GM19239 (cell line): Measurements from ENCODE around the gene PRDM16.

Source experiments
- DNase-seq: peaks from one replicate; pipeline ENCODE4 v3.0.0; 2011; ENCODE audit warnings: low spot score; ENCODE audit not compliant: insufficient read length
- FAIRE-seq: peaks from 2 replicates; lab custom pipeline; 2011; peaks lifted over from hg19 to GRCh38; lab: Jason Lieb, UNC

PRDM16 gene

GRCh38 chr1:3320246-3321152, 251.5 kb downstream of the PRDM16 start:
- FAIRE-seq (no peak), DNase-seq (no peak)

GRCh38 chr1:3321559-3322449, 252.8 kb downstream of the PRDM16 start:
- FAIRE-seq, result no peak
- DNase-seq, result no peak

GRCh38 chr1:3322450-3323020, 253.5 kb downstream of the PRDM16 start:
- no peak for FAIRE-seq
- no peak for DNase-seq

- DNase-seq, result no peak
- no peak for FAIRE-seq
Measured at GRCh38 chr1:3323021-3323795, 254.2 kb downstream of the PRDM16 start.

GRCh38 chr1:3323796-3324703, 255.0 kb downstream of the PRDM16 start:
- FAIRE-seq (no peak), DNase-seq (no peak)

- DNase-seq (no peak), FAIRE-seq (no peak)
Measured at GRCh38 chr1:3324704-3325535, 255.9 kb downstream of the PRDM16 start.

- FAIRE-seq, result no peak
- no peak for DNase-seq
Measured at GRCh38 chr1:3326516-3327388, 257.7 kb downstream of the PRDM16 start.

GRCh38 chr1:3327389-3327702, 258.3 kb downstream of the PRDM16 start:
- DNase-seq, result no peak
- no peak for FAIRE-seq

- no peak for DNase-seq
- no peak for FAIRE-seq
Measured at GRCh38 chr1:3327936-3328590, 259.1 kb downstream of the PRDM16 start.

GRCh38 chr1:3329640-3330281, 260.8 kb downstream of the PRDM16 start:
- FAIRE-seq, result no peak
- no peak for DNase-seq

- DNase-seq, result no peak
Measured at GRCh38 chr1:3330771-3331245, 261.8 kb downstream of the PRDM16 start.

GRCh38 chr1:3331564-3331963, 262.6 kb downstream of the PRDM16 start:
- DNase-seq (no peak), FAIRE-seq (no peak)

More at GRCh38 chr1:3330771-3331245, 261.8 kb downstream of the PRDM16 start:
- no peak for FAIRE-seq

- DNase-seq (no peak), FAIRE-seq (no peak)
Measured at GRCh38 chr1:3332043-3332442, 263.0 kb downstream of the PRDM16 start.

GRCh38 chr1:3332662-3333061, 263.7 kb downstream of the PRDM16 start:
- DNase-seq (no peak), FAIRE-seq (no peak)

GRCh38 chr1:3333903-3334302, 264.9 kb downstream of the PRDM16 start:
- no peak for FAIRE-seq
- no peak for DNase-seq

- no peak for DNase-seq
- no peak for FAIRE-seq
Measured at GRCh38 chr1:3334366-3334765, 265.4 kb downstream of the PRDM16 start.
